Stimulated activated CD8-positive, alpha-beta memory T cell treated with anti-CD3 and anti-CD28 coated beads, Interleukin-15, amount 100 ng/mL, for 24 hours (primary cell): ENCODE measurements around the gene FAM171A1.
"Not testable (repeated sequence)": the region's sequence is repeated elsewhere in the genome, so short reads cannot be mapped to it uniquely, and the experiment has no call there.

Experiments
- DNase-seq: peaks from one replicate; pipeline ENCODE4 v3.0.0-alpha.2; 2020; ENCODE audit warnings: low read depth

Gene FAM171A1

GRCh38 chr10:15316871-15317464 lies 54.1 kb downstream of the FAM171A1 start:
- DNase-seq = no peak

GRCh38 chr10:15316145-15316544 lies 54.9 kb downstream of the FAM171A1 start:
- DNase-seq = no peak

- DNase-seq = no peak
Measured at GRCh38 chr10:15315286-15315685, 55.8 kb downstream of the FAM171A1 start.

- DNase-seq = no peak
Measured at GRCh38 chr10:15314482-15315045, 56.5 kb downstream of the FAM171A1 start.

GRCh38 chr10:15313843-15314242 lies 57.2 kb downstream of the FAM171A1 start:
- DNase-seq = no peak

- DNase-seq = no peak
Measured at GRCh38 chr10:15313047-15313446, 58.0 kb downstream of the FAM171A1 start.

GRCh38 chr10:15311569-15312280 lies 59.4 kb downstream of the FAM171A1 start:
- no peak for DNase-seq

- DNase-seq = no peak
Measured at GRCh38 chr10:15310776-15311568, 60.1 kb downstream of the FAM171A1 start.

- no peak for DNase-seq
Measured at GRCh38 chr10:15309221-15309620, 61.9 kb downstream of the FAM171A1 start.

- DNase-seq = no peak
Measured at GRCh38 chr10:15306735-15307280, 64.3 kb downstream of the FAM171A1 start.

- no peak for DNase-seq
Measured at GRCh38 chr10:15305634-15306033, 65.5 kb downstream of the FAM171A1 start.

- no peak for DNase-seq
Measured at GRCh38 chr10:15305161-15305560, 65.9 kb downstream of the FAM171A1 start.

GRCh38 chr10:15302188-15302956 lies 68.7 kb downstream of the FAM171A1 start:
- DNase-seq = not testable (repeated sequence)

- no peak for DNase-seq
Measured at GRCh38 chr10:15300697-15301096, 70.4 kb downstream of the FAM171A1 start.

GRCh38 chr10:15300145-15300544 lies 70.9 kb downstream of the FAM171A1 start:
- DNase-seq = no peak

- no peak for DNase-seq
Measured at GRCh38 chr10:15296701-15297100, 74.4 kb downstream of the FAM171A1 start.

GRCh38 chr10:15295537-15296325 lies 75.4 kb downstream of the FAM171A1 start:
- no peak for DNase-seq

GRCh38 chr10:15293862-15294842 lies 76.9 kb downstream of the FAM171A1 start:
- DNase-seq = no peak

GRCh38 chr10:15290671-15291070 lies 80.4 kb downstream of the FAM171A1 start:
- no peak for DNase-seq

GRCh38 chr10:15290150-15290549 lies 80.9 kb downstream of the FAM171A1 start:
- DNase-seq = no peak
